HepG2 (cell line): Measurements from ENCODE around the gene SPINT4. TPM values are rescaled to one million over a fixed set of nuclear protein-coding genes. Genes with fewer than 3 reads are reported as not detected.

Source experiments
- BCL6 ChIP-seq: IDR thresholded peaks from 2 replicates; pipeline ENCODE4 v1.6.1; 2016; ENCODE audit warnings: missing genetic modification reagents, missing compliant biosample characterization
- CEBPB ChIP-seq: IDR thresholded peaks from 2 replicates; pipeline ENCODE4 v1.6.1; 2011; ENCODE audit warnings: low read depth, low read length, improper control_type of control experiment, borderline replicate concordance
- CREM ChIP-seq, 2 experiments: sonication (generic) in 1 of 2; formaldehyde crosslinking in 1 of 2; IDR thresholded peaks; 2 replicates each; pipeline versions ENCODE4 v1.4.0 to v1.6.1; 2016 to 2020; ENCODE audit warnings: antibody characterized with exemption in 1 of 2, mild to moderate bottlenecking in 1 of 2, missing genetic modification reagents in 1 of 2
- DNMT3B ChIP-seq: conservative IDR thresholded peaks from 2 replicates; pipeline ENCODE4 v1.6.1; 2016; ENCODE audit warnings: missing biosample characterization, control low read depth
- EED ChIP-seq: sonication (generic); formaldehyde crosslinking; IDR thresholded peaks from 2 replicates; pipeline ENCODE4 v1.5.0; 2020; ENCODE audit warnings: mild to moderate bottlenecking, missing genetic modification reagents
- HDAC1 ChIP-seq: sonication (generic); formaldehyde crosslinking; IDR thresholded peaks from 2 replicates; pipeline ENCODE4 v1.5.1; 2020; ENCODE audit warnings: mild to moderate bottlenecking, missing genetic modification reagents
- HIVEP1 ChIP-seq: sonication (generic); formaldehyde crosslinking; IDR thresholded peaks from 2 replicates; pipeline ENCODE4 v1.4.0; 2020; ENCODE audit warnings: mild to moderate bottlenecking, missing genetic modification reagents
- HOXA5 ChIP-seq: sonication (generic); formaldehyde crosslinking; IDR thresholded peaks from 2 replicates; pipeline ENCODE4 v1.4.0; 2020; ENCODE audit warnings: missing genetic modification reagents
- KAT8 ChIP-seq: IDR thresholded peaks from 2 replicates; pipeline ENCODE4 v1.6.1; 2016; ENCODE audit warnings: missing genetic modification reagents, missing compliant biosample characterization
- KDM6A ChIP-seq: IDR thresholded peaks from 2 replicates; pipeline ENCODE4 v1.6.1; 2016; ENCODE audit warnings: low read depth
- MTA3 ChIP-seq: sonication (generic); formaldehyde crosslinking; IDR thresholded peaks from 2 replicates; pipeline ENCODE4 v1.4.0; 2020; ENCODE audit warnings: missing genetic modification reagents
- NFIB ChIP-seq: sonication (generic); formaldehyde crosslinking; IDR thresholded peaks from 2 replicates; pipeline ENCODE4 v1.9.0; 2021; ENCODE audit warnings: missing genetic modification reagents, mild to moderate bottlenecking, borderline replicate concordance
- NPAS2 ChIP-seq: sonication (generic); formaldehyde crosslinking; IDR thresholded peaks from 2 replicates; pipeline ENCODE4 v1.8.0; 2022; ENCODE audit warnings: mild to moderate bottlenecking, missing genetic modification reagents, borderline replicate concordance
- PAF1 ChIP-seq: IDR thresholded peaks from 2 replicates; pipeline ENCODE4 v1.6.1; 2016; ENCODE audit warnings: missing genetic modification reagents, missing compliant biosample characterization
- RBFOX2 ChIP-seq: fragments of 200-400 bp; formaldehyde crosslinking; IDR thresholded peaks from 2 replicates; pipeline ENCODE4 v1.6.1; 2017; ENCODE audit warnings: low read depth, mild to moderate bottlenecking, low read length
- SMARCE1 ChIP-seq: fragments of 450-650 bp; IDR thresholded peaks from 2 replicates; pipeline ENCODE4 v1.6.1; 2017; ENCODE audit warnings: borderline replicate concordance
- ZNF234 ChIP-seq: sonication (generic); formaldehyde crosslinking; conservative IDR thresholded peaks from 2 replicates; pipeline ENCODE4 v1.5.1; 2020; ENCODE audit warnings: mild to moderate bottlenecking, missing genetic modification reagents
- ZNF253 ChIP-seq: sonication (generic); formaldehyde crosslinking; IDR thresholded peaks from 2 replicates; pipeline ENCODE4 v1.8.0; 2022; ENCODE audit warnings: mild to moderate bottlenecking, missing genetic modification reagents, borderline replicate concordance
- ZNF292 ChIP-seq: sonication (generic); formaldehyde crosslinking; IDR thresholded peaks from 2 replicates; pipeline ENCODE4 v1.8.1; 2022; ENCODE audit warnings: mild to moderate bottlenecking, low read depth, missing genetic modification reagents, borderline replicate concordance
- ZNF749 ChIP-seq: sonication (generic); formaldehyde crosslinking; IDR thresholded peaks from 2 replicates; pipeline ENCODE4 v1.8.0; 2022; ENCODE audit warnings: mild to moderate bottlenecking, missing genetic modification reagents, moderate library complexity, borderline replicate concordance
- polyA plus RNA-seq, 8 experiments: library from polyadenylated mRNA; depleted of rRNA in 3 of 8; stranded (reverse) in 7 of 8; unstranded in 1 of 8; fragments of >200 nt; fragmentation: Illumina TruSeq in 4 of 8; extraction: Trizol in 4 of 8; gene quantifications; 2 replicates each; pipeline versions ENCODE4 v1.2.1 to v1.2.3, GENCODE V29; 2011 to 2016; ENCODE audit warnings: low read depth in 4 of 8, missing spikeins in 1 of 8, mixed read lengths in 1 of 8; ENCODE audit not compliant: insufficient read depth in 1 of 8
- total RNA-seq, 5 experiments: library from RNA; depleted of rRNA; stranded (reverse); fragments of >200 nt; fragmentation: Illumina TruSeq; extraction: Trizol; gene quantifications; 2 replicates each; pipeline ENCODE4 v1.2.3, GENCODE V29; 2016; ENCODE audit warnings: low read depth in 1 of 5
- TF ChIP-seq, protein P1 (sequence below): sonication (generic); formaldehyde crosslinking; IDR thresholded peaks from 2 replicates; pipeline ENCODE4 v1.8.1; 2023; ENCODE audit warnings: missing genetic modification reagents, inconsistent platforms, borderline replicate concordance
- TF ChIP-seq, protein P2 (sequence below): IDR thresholded peaks from 2 replicates; pipeline ENCODE4 v1.4.0; 2020; ENCODE audit warnings: mild to moderate bottlenecking, missing genetic modification reagents
- TF ChIP-seq, protein P3 (sequence below): sonication (generic); formaldehyde crosslinking; IDR thresholded peaks from 2 replicates; pipeline ENCODE4 v1.8.1; 2023; ENCODE audit warnings: missing genetic modification reagents, mild to moderate bottlenecking, borderline replicate concordance
- TF ChIP-seq, protein P4 (sequence below): sonication (generic); formaldehyde crosslinking; IDR thresholded peaks from 2 replicates; pipeline ENCODE4 v1.5.1; 2020; ENCODE audit warnings: mild to moderate bottlenecking, missing genetic modification reagents

The SPINT4 gene
- total and polyA plus RNA-seq, 2 of the 13 experiments (the other 11 are each of a cell fraction or from before 2014, with no cell fraction given) = not detected

DNA sequence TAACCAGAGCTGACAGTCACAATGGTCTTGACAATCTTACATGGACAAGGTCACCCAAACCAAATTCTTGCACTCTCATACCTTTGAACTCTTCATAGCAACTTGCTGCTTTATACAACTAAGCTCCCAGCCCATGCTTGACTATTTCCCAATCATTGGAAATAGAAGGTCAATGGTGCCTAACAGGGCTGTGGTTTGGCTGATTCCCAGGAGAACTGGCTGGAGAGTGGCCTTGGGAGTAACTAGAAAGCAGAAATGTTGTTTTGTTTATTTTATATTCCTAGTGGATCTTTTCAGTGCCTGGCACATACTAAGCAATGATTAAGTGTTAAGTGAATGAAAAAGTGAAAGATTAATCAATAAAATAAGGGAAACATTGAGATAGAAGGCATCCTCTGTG, 3.0 kb downstream of the SPINT4 start (continued):
- TF ChIP-seq RBFOX2 (no peak), HIVEP1 (no peak), DNMT3B (CRISPR knock-in tag) (no peak), BCL6 (CRISPR knock-in tag) (peak; percentile 100), KDM6A (CRISPR knock-in tag) (no peak), ZNF292 (CRISPR knock-in tag) (0 out of 2 replicates have a peak, but pooled peaks have one; percentile 44), PAF1 (CRISPR knock-in tag) (no peak), NPAS2 (CRISPR knock-in tag) (no peak), HDAC1 (CRISPR knock-in tag) (peak; percentile 59; the same call in 1 of the 2 replicates), CREM (IDR thresholded peaks at IDR 0.05) (peak; percentile 55; the same call in 1 of the 2 replicates), CREM (CRISPR knock-in tag; IDR thresholded peaks at IDR 0.05) (no peak), KAT8 (peak; percentile 47; the same call in 1 of the 2 replicates), NFIB (CRISPR knock-in tag) (no peak), EED (CRISPR knock-in tag) (no peak), SMARCE1 (no peak), ZNF234 (CRISPR knock-in tag) (no peak), ZNF253 (no peak), MTA3 (CRISPR knock-in tag) (no peak), HOXA5 (CRISPR knock-in tag) (no peak), CEBPB (peak; percentile 99), ZNF749 (no peak)
- TF ChIP-seq, protein P1, sequence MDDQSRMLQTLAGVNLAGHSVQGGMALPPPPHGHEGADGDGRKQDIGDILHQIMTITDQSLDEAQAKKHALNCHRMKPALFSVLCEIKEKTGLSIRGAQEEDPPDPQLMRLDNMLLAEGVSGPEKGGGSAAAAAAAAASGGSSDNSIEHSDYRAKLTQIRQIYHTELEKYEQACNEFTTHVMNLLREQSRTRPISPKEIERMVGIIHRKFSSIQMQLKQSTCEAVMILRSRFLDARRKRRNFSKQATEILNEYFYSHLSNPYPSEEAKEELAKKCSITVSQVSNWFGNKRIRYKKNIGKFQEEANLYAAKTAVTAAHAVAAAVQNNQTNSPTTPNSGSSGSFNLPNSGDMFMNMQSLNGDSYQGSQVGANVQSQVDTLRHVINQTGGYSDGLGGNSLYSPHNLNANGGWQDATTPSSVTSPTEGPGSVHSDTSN (CRISPR knock-in tag) = no peak
- TF ChIP-seq, protein P2, sequence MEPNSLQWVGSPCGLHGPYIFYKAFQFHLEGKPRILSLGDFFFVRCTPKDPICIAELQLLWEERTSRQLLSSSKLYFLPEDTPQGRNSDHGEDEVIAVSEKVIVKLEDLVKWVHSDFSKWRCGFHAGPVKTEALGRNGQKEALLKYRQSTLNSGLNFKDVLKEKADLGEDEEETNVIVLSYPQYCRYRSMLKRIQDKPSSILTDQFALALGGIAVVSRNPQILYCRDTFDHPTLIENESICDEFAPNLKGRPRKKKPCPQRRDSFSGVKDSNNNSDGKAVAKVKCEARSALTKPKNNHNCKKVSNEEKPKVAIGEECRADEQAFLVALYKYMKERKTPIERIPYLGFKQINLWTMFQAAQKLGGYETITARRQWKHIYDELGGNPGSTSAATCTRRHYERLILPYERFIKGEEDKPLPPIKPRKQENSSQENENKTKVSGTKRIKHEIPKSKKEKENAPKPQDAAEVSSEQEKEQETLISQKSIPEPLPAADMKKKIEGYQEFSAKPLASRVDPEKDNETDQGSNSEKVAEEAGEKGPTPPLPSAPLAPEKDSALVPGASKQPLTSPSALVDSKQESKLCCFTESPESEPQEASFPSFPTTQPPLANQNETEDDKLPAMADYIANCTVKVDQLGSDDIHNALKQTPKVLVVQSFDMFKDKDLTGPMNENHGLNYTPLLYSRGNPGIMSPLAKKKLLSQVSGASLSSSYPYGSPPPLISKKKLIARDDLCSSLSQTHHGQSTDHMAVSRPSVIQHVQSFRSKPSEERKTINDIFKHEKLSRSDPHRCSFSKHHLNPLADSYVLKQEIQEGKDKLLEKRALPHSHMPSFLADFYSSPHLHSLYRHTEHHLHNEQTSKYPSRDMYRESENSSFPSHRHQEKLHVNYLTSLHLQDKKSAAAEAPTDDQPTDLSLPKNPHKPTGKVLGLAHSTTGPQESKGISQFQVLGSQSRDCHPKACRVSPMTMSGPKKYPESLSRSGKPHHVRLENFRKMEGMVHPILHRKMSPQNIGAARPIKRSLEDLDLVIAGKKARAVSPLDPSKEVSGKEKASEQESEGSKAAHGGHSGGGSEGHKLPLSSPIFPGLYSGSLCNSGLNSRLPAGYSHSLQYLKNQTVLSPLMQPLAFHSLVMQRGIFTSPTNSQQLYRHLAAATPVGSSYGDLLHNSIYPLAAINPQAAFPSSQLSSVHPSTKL (CRISPR knock-in tag) = peak; percentile 95
- TF ChIP-seq, protein P3, sequence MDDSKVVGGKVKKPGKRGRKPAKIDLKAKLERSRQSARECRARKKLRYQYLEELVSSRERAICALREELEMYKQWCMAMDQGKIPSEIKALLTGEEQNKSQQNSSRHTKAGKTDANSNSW (CRISPR knock-in tag) = no peak
- TF ChIP-seq, protein P4, sequence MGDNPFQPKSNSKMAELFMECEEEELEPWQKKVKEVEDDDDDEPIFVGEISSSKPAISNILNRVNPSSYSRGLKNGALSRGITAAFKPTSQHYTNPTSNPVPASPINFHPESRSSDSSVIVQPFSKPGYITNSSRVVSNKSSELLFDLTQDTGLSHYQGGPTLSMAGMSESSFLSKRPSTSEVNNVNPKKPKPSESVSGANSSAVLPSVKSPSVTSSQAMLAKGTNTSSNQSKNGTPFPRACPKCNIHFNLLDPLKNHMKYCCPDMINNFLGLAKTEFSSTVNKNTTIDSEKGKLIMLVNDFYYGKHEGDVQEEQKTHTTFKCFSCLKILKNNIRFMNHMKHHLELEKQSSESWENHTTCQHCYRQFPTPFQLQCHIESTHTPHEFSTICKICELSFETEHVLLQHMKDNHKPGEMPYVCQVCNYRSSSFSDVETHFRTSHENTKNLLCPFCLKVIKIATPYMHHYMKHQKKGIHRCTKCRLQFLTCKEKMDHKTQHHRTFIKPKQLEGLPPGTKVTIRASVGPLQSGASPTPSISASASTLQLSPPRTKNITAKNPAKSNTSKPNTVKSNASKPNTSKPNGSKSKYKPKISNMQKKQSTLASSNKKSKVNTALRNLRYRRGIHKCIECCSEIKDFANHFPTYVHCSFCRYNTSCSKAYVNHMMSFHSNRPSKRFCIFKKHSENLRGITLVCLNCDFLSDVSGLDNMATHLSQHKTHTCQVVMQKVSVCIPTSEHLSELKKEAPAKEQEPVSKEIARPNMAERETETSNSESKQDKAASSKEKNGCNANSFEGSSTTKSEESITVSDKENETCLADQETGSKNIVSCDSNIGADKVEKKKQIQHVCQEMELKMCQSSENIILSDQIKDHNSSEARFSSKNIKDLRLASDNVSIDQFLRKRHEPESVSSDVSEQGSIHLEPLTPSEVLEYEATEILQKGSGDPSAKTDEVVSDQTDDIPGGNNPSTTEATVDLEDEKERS (CRISPR knock-in tag) = no peak
